Upper lobe of left lung (tissue), 6 donors: Measurements from ENCODE around the gene KRT71. TPM values are rescaled to one million over a fixed set of nuclear protein-coding genes. Genes with fewer than 3 reads are reported as not detected.
A peak's percentile ranks its signal among the peaks of the same experiment; 100 is the strongest.

Experiments used
- ATAC-seq, 2 donors: fragments of 200-7000 bp; cut with Tn5 transposase; one replicate each; pipeline ENCODE4 v1.9.1; 2022; ENCODE audit warnings: mild to moderate bottlenecking in 2 of 2, moderate library complexity in 2 of 2; ENCODE audit not compliant: low FRiP score in 2 of 2
- DNase-seq, 2 donors: peaks; one replicate each; pipeline ENCODE4 v3.0.0-alpha.2; 2019 to 2020
- H3K27ac ChIP-seq, 4 donors: fragments of 200-600 bp; sonication (generic); one replicate each; pipeline ENCODE4 v1.5.1; 2016 to 2019
- H3K27me3 ChIP-seq, 4 donors: fragments of 200-600 bp; sonication (generic); one replicate each; pipeline ENCODE4 v1.5.1; 2017 to 2019
- H3K36me3 ChIP-seq, 4 donors: fragments of 200-600 bp; sonication (generic); one replicate each; pipeline ENCODE4 v1.5.1; 2016 to 2019
- H3K4me1 ChIP-seq, 4 donors: fragments of 200-600 bp; sonication (generic); one replicate each; pipeline ENCODE4 v1.5.1; 2018 to 2019
- H3K4me3 ChIP-seq, 4 donors: fragments of 200-600 bp; sonication (generic); one replicate each; pipeline ENCODE4 v1.5.1; 2017 to 2019; ENCODE audit warnings: mild to moderate bottlenecking in 2 of 4, moderate library complexity in 1 of 4
- H3K9me3 ChIP-seq, 4 donors: fragments of 200-600 bp; sonication (generic); one replicate each; pipeline ENCODE4 v1.5.1; 2018 to 2019
- CTCF ChIP-seq, 6 experiments: fragments of 450-650 bp in 4 of 6; fragments of 200-600 bp in 2 of 6; sonication (generic) in 2 of 6; IDR thresholded peaks; one replicate each; pipeline ENCODE4 v1.5.1; 2016 to 2019; ENCODE audit warnings: antibody characterized with exemption in 6 of 6
- EP300 ChIP-seq, 4 donors: sonication (generic); formaldehyde crosslinking; IDR thresholded peaks; one replicate each; pipeline ENCODE4 v1.5.1; 2017; ENCODE audit warnings: antibody characterized with exemption in 4 of 4, control low read depth in 2 of 4
- POLR2A ChIP-seq, 4 donors: fragments of 450-650 bp; IDR thresholded peaks; one replicate each; pipeline ENCODE4 v1.5.1; 2016 to 2017; ENCODE audit warnings: antibody characterized with exemption in 4 of 4, mild to moderate bottlenecking in 2 of 4
- POLR2AphosphoS5 ChIP-seq, 2 donors: sonication (generic); formaldehyde crosslinking; IDR thresholded peaks; one replicate each; pipeline ENCODE4 v1.5.1; 2017; ENCODE audit warnings: antibody characterized with exemption in 2 of 2
- WGBS, 2 donors: methylation state at CpG; one replicate each; pipeline ENCODE4 v1.1.5; 2017 to 2018; 5-methylcytosine and 5-hydroxymethylcytosine counted together
- total RNA-seq, 6 donors: library from RNA; depleted of rRNA in 4 of 6; stranded (reverse); fragments of >200 nt in 4 of 6; gene quantifications; one replicate each; pipeline versions ENCODE4 v1.1.0 to v1.2.1, GENCODE V29; 2016 to 2021
- donor health status: DM: no; HTN: no; CAD: no; lungs with moderate emphysema.
- donor health status: DM: no; HTN: yes; CAD: no; lungs with severe emphysema.

The KRT71 gene
- total RNA-seq, 6 donors from 2014 or later, result not detected

DNA sequence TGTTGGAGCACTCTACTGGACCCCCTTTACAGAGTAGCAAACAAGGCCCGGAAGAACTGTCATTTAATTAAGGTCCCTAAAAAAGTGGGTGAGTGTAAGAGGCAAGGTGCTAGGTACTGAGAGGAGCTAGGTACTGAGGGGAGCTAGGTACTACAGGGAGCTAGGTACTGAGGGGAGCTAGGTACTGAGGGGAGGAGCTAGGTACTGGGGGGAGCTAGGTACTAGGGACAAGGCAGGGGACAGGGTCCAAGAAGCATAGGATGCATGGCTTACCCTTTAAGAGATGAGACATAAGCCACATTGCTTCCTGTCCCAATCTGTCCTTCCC lies 37.7 kb downstream of the KRT71 start:
- Histone ChIP-seq H3K4me1 (no peaks in the 10 kb centered on the region), H3K9me3 (no peaks in the 10 kb centered on the region), H3K4me3 (no peak overlapping the region), H3K36me3 (no peaks in the 10 kb centered on the region), H3K27me3 (peaks cover 0 to 3% (median 0%) of the 10 kb centered on the region in 4 donors), H3K27ac (no peak overlapping the region)
- ATAC-seq (peak in 1 of 2 donors; percentile 56), DNase-seq (no peak)
- no peak for TF ChIP-seq CTCF (IDR thresholded peaks at IDR 0.05)
- TF ChIP-seq EP300 (IDR thresholded peaks at IDR 0.05), result no peak
- no peak for TF ChIP-seq POLR2AphosphoS5 (IDR thresholded peaks at IDR 0.05)
- TF ChIP-seq POLR2A (IDR thresholded peaks at IDR 0.05), result no peak
- WGBS, 2 donors, result 92 to 100% methylated on average over 1 of the region's 1 CpG

DNA sequence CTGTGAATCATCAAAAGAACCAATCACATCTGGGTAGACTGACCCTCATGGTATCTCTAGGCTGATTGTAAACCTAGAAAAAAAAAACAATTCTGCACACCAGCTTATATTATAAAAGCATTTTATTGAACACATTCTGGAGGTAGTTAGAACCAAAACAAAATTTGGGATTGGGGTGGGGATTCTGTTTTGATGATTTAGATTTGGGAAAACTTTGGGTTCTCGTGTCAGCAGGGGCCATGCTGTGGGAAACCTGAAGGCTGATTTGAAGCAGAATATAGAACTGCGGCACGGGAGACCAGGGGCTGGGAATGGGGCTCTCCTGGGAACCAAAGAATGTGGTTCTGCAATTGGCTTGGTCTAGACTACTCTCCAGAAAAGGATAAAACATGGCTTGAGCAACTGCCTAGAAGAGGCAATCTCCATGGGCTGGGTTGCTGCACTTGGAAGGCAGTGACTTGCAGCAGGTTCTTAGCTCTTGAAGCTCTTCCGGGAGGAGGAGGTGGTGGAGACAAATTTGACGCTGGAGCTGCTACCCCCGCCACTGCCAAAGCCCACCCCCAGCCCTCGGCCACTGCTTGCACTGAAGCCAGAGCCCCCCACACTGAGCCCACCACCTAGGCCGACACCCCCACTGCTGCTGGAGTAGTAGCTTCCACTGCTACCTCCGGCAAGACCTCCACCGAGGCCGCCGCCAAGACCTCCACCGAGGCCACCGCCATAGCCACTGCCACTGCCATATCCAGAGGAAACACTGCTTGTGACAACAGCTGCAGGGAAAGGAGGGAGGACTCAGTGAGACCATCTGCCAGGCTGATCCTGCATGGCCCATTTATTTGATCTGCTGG lies 38.2 kb downstream of the KRT71 start:
- peak in 1 of 2 donors; percentile 60 for DNase-seq
- no peaks in the 10 kb centered on the region for H3K9me3 ChIP-seq
- H3K27ac ChIP-seq, result no peak overlapping the region
- ATAC-seq, result no peak
- no peak overlapping the region for H3K4me3 ChIP-seq
- 91 to 94% methylated on average over 12 to 13 of the region's 14 CpGs for WGBS, 2 donors
- TF ChIP-seq POLR2AphosphoS5 (IDR thresholded peaks at IDR 0.05) (no peak), EP300 (IDR thresholded peaks at IDR 0.05) (no peak), CTCF (IDR thresholded peaks at IDR 0.05) (no peak), POLR2A (IDR thresholded peaks at IDR 0.05) (no peak)
- no peaks in the 10 kb centered on the region for H3K4me1 ChIP-seq
- H3K27me3 ChIP-seq, result peaks cover 0 to 3% (median 0%) of the 10 kb centered on the region in 4 donors
- no peaks in the 10 kb centered on the region for H3K36me3 ChIP-seq

DNA sequence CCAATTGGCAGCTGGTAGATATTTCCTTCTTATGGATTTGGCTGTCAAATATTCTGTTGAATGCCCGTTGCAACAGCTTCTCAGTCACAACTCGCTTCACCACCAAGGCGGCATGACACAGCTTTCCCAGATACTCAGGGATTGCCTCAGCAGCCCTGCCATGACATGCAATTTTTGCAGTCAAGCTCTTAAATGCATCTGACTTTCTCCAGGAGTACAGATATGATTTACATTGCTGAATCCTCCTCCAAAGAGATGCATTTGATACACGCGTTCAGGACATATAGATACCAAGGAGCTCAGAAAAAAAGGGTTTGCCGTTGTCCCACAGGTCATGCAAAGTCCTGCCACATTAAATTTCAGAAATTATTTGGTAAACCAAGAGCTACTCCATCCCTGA lies 39.2 kb downstream of the KRT71 start:
- Histone ChIP-seq H3K36me3 (no peaks in the 10 kb centered on the region), H3K27ac (no peak overlapping the region), H3K27me3 (peaks cover 0 to 3% (median 0%) of the 10 kb centered on the region in 4 donors), H3K4me3 (no peak overlapping the region), H3K4me1 (no peaks in the 10 kb centered on the region), H3K9me3 (no peaks in the 10 kb centered on the region)
- whole genome bisulfite sequencing, 2 donors, result 82 to 87% methylated on average over 6 of the region's 6 CpGs
- TF ChIP-seq EP300 (IDR thresholded peaks at IDR 0.05) (no peak), CTCF (IDR thresholded peaks at IDR 0.05) (no peak), POLR2AphosphoS5 (IDR thresholded peaks at IDR 0.05) (no peak), POLR2A (IDR thresholded peaks at IDR 0.05) (no peak)
- no peak for DNase-seq
- ATAC-seq, result no peak

DNA sequence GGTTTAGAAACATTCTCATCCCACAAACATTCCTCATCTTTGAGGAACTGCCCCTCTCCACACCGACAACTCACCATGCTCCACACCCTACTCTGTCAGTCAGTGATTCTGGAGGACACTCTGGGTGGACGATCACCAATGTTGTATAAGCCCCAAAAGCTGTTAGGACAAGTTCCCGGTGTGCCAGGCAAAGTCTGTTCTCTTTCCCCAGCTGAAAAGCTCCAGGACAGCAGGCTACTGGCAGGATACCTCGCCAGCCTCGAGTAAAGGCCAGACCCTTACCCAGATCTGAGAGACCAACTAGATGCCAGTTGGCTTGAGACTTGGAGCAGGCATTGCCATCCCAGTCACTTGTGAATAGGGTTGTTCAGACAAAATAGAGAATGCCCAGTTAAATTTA lies 44.7 kb downstream of the KRT71 start:
- H3K27me3 ChIP-seq, result no peaks in the 10 kb centered on the region
- H3K36me3 ChIP-seq, result no peaks in the 10 kb centered on the region
- no peak overlapping the region for H3K27ac ChIP-seq
- no peaks in the 10 kb centered on the region for H3K9me3 ChIP-seq
- DNase-seq (no peak), ATAC-seq (no peak)
- H3K4me1 ChIP-seq, result no peaks in the 10 kb centered on the region
- 82 to 93% methylated on average over 2 to 5 of the region's 5 CpGs for WGBS, 2 donors
- no peak overlapping the region for H3K4me3 ChIP-seq
- TF ChIP-seq POLR2AphosphoS5 (IDR thresholded peaks at IDR 0.05) (no peak), CTCF (IDR thresholded peaks at IDR 0.05) (no peak), POLR2A (IDR thresholded peaks at IDR 0.05) (no peak), EP300 (IDR thresholded peaks at IDR 0.05) (no peak)
